GM12878 (cell line): ENCODE results near the gene PALD1. TPM values are rescaled to one million over a fixed set of nuclear protein-coding genes. Genes with fewer than 3 reads are reported as not detected.

ENCODE experiments used
- ATAC-seq: fragments of 200-7000 bp; cut with Tn5 transposase; 3 replicates; pipeline ENCODE4 v1.9.1; 2020; ENCODE audit warnings: mild to moderate bottlenecking, moderate library complexity
- BruUV-seq: library from RNA; stranded (reverse); fragments of 400-500 nt; replicated peaks from 2 replicates; lab custom pipeline; 2021; lab: Mats Ljungman, UMichigan
- CTCF ChIA-PET: fragments of 300-600 bp; sonication (Branson Sonifier 250); formaldehyde crosslinking; extraction: SDS; loops from one replicate; lab custom pipeline; 2021; ENCODE audit warnings: inconsistent platforms; lab: Yijun Ruan, JAX
- POLR2A ChIA-PET: fragments of 350-600 bp; formaldehyde crosslinking; extraction: SDS; loops from one replicate; lab custom pipeline; 2021; ENCODE audit warnings: inconsistent platforms; lab: Charles Lee
- RAD21 ChIA-PET: fragments of 300-600 bp; sonication (Branson Sonifier 250); formaldehyde crosslinking; loops from one replicate; lab custom pipeline; 2023; ENCODE audit warnings: antibody characterized with exemption; ENCODE audit not compliant: unreplicated experiment; lab: Charles Lee
- SMC1A ChIA-PET: fragments of 300-600 bp; sonication (Branson Sonifier 250); formaldehyde crosslinking; loops from one replicate; lab custom pipeline; 2023; ENCODE audit not compliant: unreplicated experiment, uncharacterized antibody; lab: Charles Lee
- DNase-seq: peaks from one replicate; pipeline ENCODE4 v3.0.0-alpha.2; 2011; ENCODE audit warnings: low read depth, low spot score
- FAIRE-seq: peaks from 3 replicates; lab custom pipeline; 2011; peaks lifted over from hg19 to GRCh38; lab: Jason Lieb, UNC
- H2AFZ ChIP-seq: 2 replicates; pipeline ENCODE4 v1.6.0; 2011; ENCODE audit warnings: low read depth, low read length, control low read depth; ENCODE audit not compliant: control insufficient read depth
- H3K27ac ChIP-seq: 2 replicates; pipeline ENCODE4 v1.5.1; 2011; ENCODE audit warnings: control low read depth; ENCODE audit not compliant: control insufficient read depth, insufficient read depth
- H3K27me3 ChIP-seq, 2 experiments: replicated peaks in 1 of 2; 2 replicates each; pipeline versions ENCODE4 v1.6.0 to v1.6.1; 2011; ENCODE audit warnings: low read length in 1 of 2; ENCODE audit not compliant: control insufficient read depth in 2 of 2, insufficient read depth in 2 of 2
- H3K36me3 ChIP-seq, 2 experiments: 2 replicates each; pipeline ENCODE4 v1.5.1; 2011; ENCODE audit warnings: low read length in 1 of 2; ENCODE audit not compliant: control insufficient read depth in 2 of 2, insufficient read depth in 2 of 2
- H3K4me1 ChIP-seq: 2 replicates; pipeline ENCODE4 v1.6.1; 2011; ENCODE audit warnings: mild to moderate bottlenecking, low read length, moderate library complexity, mixed read lengths; ENCODE audit not compliant: control insufficient read depth, insufficient read depth
- H3K4me2 ChIP-seq: 2 replicates; pipeline ENCODE4 v1.6.0; 2011; ENCODE audit warnings: control low read depth; ENCODE audit not compliant: control insufficient read depth, insufficient read depth
- H3K4me3 ChIP-seq: fragments of 200-600 bp; sonication (generic); 2 replicates; pipeline ENCODE4 v1.5.1; 2016
- H3K79me2 ChIP-seq: 2 replicates; pipeline ENCODE4 v1.6.0; 2011; ENCODE audit warnings: low read length; ENCODE audit not compliant: control insufficient read depth, insufficient read depth
- H3K9ac ChIP-seq: 2 replicates; pipeline ENCODE4 v1.8.0; 2011; ENCODE audit warnings: low read length, control low read depth, mixed read lengths; ENCODE audit not compliant: control insufficient read depth, insufficient read depth
- H3K9me3 ChIP-seq: replicated peaks from 3 replicates; pipeline ENCODE4 v1.5.1; 2011; ENCODE audit warnings: mild to moderate bottlenecking, low read length; ENCODE audit not compliant: control insufficient read depth, insufficient read depth
- H4K20me1 ChIP-seq: 2 replicates; pipeline ENCODE4 v1.6.0; 2011; ENCODE audit not compliant: control insufficient read depth, insufficient read depth
- CREB1 ChIP-seq: IDR thresholded peaks from 2 replicates; pipeline ENCODE4 v1.6.1; 2012; ENCODE audit warnings: low read depth, mild to moderate bottlenecking, inconsistent platforms
- EZH2 ChIP-seq: IDR thresholded peaks from 2 replicates; pipeline ENCODE4 v1.6.1; 2012; ENCODE audit warnings: low read depth, mild to moderate bottlenecking, control low read depth, inconsistent platforms, low read length, borderline replicate concordance; ENCODE audit not compliant: control insufficient read depth
- FOS ChIP-seq: IDR thresholded peaks from 3 replicates; pipeline ENCODE4 v1.6.1; 2011; ENCODE audit warnings: borderline replicate concordance; ENCODE audit not compliant: insufficient read length; ENCODE audit errors: extremely low read depth
- KDM1A ChIP-seq: fragments of 200-600 bp; sonication (generic); IDR thresholded peaks from 2 replicates; pipeline ENCODE4 v1.6.1; 2016; ENCODE audit warnings: borderline replicate concordance
- WRNIP1 ChIP-seq: IDR thresholded peaks from 2 replicates; pipeline ENCODE4 v1.6.1; 2011; ENCODE audit warnings: low read depth, low read length, improper control_type of control experiment, borderline replicate concordance
- WGBS: methylation state at CpG from one replicate; pipeline ENCODE4 v1.1.6; 2016; ENCODE audit warnings: low lambda C conversion rate; ENCODE audit not compliant: insufficient replicate concordance, insufficient coverage; ENCODE audit errors: missing lambda C conversion rate; 5-methylcytosine and 5-hydroxymethylcytosine counted together
- in situ Hi-C: fragments of 300-500 bp; cut with MboI; formaldehyde crosslinking; loops from 9 replicates; pipeline ENCODE4 v1.14.3; 2018; ENCODE audit warnings: mixed read lengths
- intact Hi-C: fragments of 100-400 bp; cut with micrococcal nuclease; formaldehyde crosslinking; loops from one replicate; pipeline ENCODE4 v1.14.2; 2022; ENCODE audit not compliant: unreplicated experiment
- polyA plus RNA-seq, 11 experiments: library from polyadenylated mRNA; depleted of rRNA in 4 of 11; unstranded in 6 of 11; stranded (reverse) in 5 of 11; fragments of >200 nt; fragmentation: Nextera tagmentation in 4 of 11; fragmentation: Illumina TruSeq in 1 of 11; extraction: Ambion mirVana in 4 of 11; extraction: Trizol in 1 of 11; gene quantifications; 1 replicate in 1 of 11; 2 replicates in 10 of 11; pipeline versions ENCODE4 v1.2.1 to v1.2.3, GENCODE V29; 2011 to 2016; ENCODE audit warnings: inconsistent platforms in 2 of 11, missing spikeins in 2 of 11, low read depth in 1 of 11
- total RNA-seq, 4 experiments: library from RNA; depleted of rRNA in 3 of 4; stranded (reverse); fragments of >200 nt in 3 of 4; fragmentation: Illumina TruSeq in 1 of 4; extraction: Trizol in 1 of 4; gene quantifications; 2 replicates each; pipeline versions ENCODE4 v1.2.1 to v1.2.3, GENCODE V29; 2013 to 2021
- TF ChIP-seq, protein P1 (sequence below): fragments of 450-650 bp; conservative IDR thresholded peaks from 2 replicates; pipeline ENCODE4 v1.6.1; 2017; ENCODE audit warnings: mild to moderate bottlenecking, moderate library complexity
- TF ChIP-seq, protein P2 (sequence below): fragments of 450-650 bp; IDR thresholded peaks from 2 replicates; pipeline ENCODE4 v1.6.1; 2018; ENCODE audit warnings: mild to moderate bottlenecking, low read depth, moderate library complexity; ENCODE audit not compliant: partially characterized antibody

PALD1 gene
- total and polyA plus RNA-seq, 10 of the 15 experiments (the other 5 are each of a cell fraction or from before 2014, with no cell fraction given), result 0.43 to 20.9 (median 9.0) TPM

DNA sequence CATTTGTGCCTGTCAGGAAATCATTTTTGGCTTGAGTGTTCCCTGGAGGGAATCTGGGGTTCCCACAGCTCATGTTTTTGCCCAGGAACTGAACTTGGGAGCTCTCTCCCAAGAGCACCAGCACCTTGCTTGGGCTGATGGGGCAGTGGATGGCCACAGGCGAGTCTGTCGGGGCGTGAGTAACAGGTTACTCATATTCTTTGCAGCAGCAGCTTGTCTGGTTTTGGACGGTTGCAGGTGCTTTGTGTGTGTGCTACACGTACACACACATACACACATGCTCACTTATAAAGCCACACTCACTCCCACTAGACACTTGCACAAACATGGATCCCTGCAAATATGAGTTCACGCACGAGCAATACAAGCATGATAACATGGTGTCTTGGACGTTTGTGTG is 2.9 kb upstream of the PALD1 start:
- H3K27me3 ChIP-seq, result no peaks in the 10 kb centered on the region; a peak in 1 of 4 replicates
- FAIRE-seq, result no peak
- TF ChIP-seq FOS (no peak), CREB1 (no peak), WRNIP1 (no peak), EZH2 (no peak), KDM1A (no peak)
- TF ChIP-seq, protein P1, sequence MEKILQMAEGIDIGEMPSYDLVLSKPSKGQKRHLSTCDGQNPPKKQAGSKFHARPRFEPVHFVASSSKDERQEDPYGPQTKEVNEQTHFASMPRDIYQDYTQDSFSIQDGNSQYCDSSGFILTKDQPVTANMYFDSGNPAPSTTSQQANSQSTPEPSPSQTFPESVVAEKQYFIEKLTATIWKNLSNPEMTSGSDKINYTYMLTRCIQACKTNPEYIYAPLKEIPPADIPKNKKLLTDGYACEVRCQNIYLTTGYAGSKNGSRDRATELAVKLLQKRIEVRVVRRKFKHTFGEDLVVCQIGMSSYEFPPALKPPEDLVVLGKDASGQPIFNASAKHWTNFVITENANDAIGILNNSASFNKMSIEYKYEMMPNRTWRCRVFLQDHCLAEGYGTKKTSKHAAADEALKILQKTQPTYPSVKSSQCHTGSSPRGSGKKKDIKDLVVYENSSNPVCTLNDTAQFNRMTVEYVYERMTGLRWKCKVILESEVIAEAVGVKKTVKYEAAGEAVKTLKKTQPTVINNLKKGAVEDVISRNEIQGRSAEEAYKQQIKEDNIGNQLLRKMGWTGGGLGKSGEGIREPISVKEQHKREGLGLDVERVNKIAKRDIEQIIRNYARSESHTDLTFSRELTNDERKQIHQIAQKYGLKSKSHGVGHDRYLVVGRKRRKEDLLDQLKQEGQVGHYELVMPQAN, result no peak
- TF ChIP-seq, protein P2, sequence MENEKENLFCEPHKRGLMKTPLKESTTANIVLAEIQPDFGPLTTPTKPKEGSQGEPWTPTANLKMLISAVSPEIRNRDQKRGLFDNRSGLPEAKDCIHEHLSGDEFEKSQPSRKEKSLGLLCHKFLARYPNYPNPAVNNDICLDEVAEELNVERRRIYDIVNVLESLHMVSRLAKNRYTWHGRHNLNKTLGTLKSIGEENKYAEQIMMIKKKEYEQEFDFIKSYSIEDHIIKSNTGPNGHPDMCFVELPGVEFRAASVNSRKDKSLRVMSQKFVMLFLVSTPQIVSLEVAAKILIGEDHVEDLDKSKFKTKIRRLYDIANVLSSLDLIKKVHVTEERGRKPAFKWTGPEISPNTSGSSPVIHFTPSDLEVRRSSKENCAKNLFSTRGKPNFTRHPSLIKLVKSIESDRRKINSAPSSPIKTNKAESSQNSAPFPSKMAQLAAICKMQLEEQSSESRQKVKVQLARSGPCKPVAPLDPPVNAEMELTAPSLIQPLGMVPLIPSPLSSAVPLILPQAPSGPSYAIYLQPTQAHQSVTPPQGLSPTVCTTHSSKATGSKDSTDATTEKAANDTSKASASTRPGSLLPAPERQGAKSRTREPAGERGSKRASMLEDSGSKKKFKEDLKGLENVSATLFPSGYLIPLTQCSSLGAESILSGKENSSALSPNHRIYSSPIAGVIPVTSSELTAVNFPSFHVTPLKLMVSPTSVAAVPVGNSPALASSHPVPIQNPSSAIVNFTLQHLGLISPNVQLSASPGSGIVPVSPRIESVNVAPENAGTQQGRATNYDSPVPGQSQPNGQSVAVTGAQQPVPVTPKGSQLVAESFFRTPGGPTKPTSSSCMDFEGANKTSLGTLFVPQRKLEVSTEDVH, result no peak
- TF ChIP-seq, all 136 proteins: peak for 0
- ChIA-PET RAD21 (no interaction called here), POLR2A (interaction anchor here (7.7 kb wide), 1 partner anchor 19 kb away, joined by 38 read pairs; no protein-coding TSS in a partner anchor), SMC1A (interaction anchor here (2.9 kb wide), 1 partner anchor 24 kb away, joined by 9 read pairs; no protein-coding TSS in a partner anchor), CTCF (interaction anchor here (3.2 kb wide), 1 partner anchor 14 kb away, joined by 25 read pairs; no protein-coding TSS in a partner anchor)
- peaks cover 18% of the 10 kb centered on the region for H3K79me2 ChIP-seq
- WGBS, result 64% methylated on average over 8 of the region's 8 CpGs
- peaks cover 43% of the 10 kb centered on the region for H3K4me1 ChIP-seq
- H3K36me3 ChIP-seq, result no peaks in the 10 kb centered on the region
- in situ Hi-C loops, result no loop called here
- DNase-seq (no peak), ATAC-seq (no peak)
- intact Hi-C loops, result no loop called here
- no peaks in the 10 kb centered on the region for H3K9me3 ChIP-seq
- no peak overlapping the region for H2AFZ ChIP-seq
- H3K4me3 ChIP-seq, result no peak overlapping the region
- no peak overlapping the region; the same call in 1 of the 2 replicates for H3K4me2 ChIP-seq
- H3K9ac ChIP-seq, result no peak overlapping the region
- H3K27ac ChIP-seq, result no peak overlapping the region
- BruUV-seq, result no TSS peak
- H4K20me1 ChIP-seq, result no peaks in the 10 kb centered on the region
